Daoy (cell line): ENCODE data around the gene FCRL5. TPM values are rescaled to one million over a fixed set of nuclear protein-coding genes. Genes with fewer than 3 reads are reported as not detected.
"Not testable (repeated sequence)": the region's sequence is repeated elsewhere in the genome, so short reads cannot be mapped to it uniquely, and the experiment has no call there.

ENCODE experiments used
- DNase-seq: peaks from one replicate; pipeline ENCODE4 v3.0.0-alpha.2; 2015; ENCODE audit warnings: low read depth
- total RNA-seq: library from RNA; depleted of rRNA; stranded (reverse); fragments of >200 nt; shearing (Covaris generic); gene quantifications from 2 replicates; pipeline ENCODE4 v1.2.3, GENCODE V29; 2014; rRNA removed

The FCRL5 gene
- total RNA-seq, 1 experiment from 2014 or later: not detected

DNA sequence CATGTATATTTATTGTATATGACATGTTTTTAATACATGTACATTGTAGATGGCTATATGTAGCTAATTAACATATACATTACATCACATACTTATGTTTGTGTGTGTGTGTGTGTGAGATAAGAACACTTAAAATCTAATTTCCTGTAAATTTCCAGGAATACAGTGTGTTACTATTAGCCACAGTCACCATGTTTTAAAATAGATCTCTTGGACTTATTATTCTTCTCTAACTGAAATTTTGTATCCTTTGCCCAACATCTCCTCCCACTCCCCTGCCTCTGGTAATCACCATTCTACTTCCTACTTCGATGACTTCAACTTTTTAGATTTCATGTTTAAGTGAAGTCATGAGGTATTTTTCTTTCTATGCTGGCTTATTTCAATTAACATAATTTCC lies 64.8 kb downstream of the FCRL5 start:
- DNase-seq: no peak

DNA sequence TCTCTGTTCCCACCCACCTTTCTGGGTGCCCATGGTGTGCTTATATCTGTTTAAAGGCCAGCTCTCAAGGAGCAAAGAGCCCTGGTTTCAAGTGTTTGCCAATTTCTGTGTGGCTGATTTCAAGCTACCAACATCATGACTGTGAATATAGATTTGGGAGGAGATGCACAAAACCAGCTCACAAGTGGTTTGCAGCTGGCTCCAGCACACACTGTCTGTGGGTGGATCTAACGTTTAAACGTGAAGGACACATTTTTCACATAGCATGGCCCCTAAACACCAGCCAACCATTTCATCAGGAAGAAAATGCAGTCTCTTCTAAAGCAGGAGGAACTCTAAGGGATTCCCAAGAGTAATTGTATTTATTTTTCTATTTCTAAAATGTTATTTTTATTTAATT lies 65.2 kb downstream of the FCRL5 start:
- no peak for DNase-seq

DNA sequence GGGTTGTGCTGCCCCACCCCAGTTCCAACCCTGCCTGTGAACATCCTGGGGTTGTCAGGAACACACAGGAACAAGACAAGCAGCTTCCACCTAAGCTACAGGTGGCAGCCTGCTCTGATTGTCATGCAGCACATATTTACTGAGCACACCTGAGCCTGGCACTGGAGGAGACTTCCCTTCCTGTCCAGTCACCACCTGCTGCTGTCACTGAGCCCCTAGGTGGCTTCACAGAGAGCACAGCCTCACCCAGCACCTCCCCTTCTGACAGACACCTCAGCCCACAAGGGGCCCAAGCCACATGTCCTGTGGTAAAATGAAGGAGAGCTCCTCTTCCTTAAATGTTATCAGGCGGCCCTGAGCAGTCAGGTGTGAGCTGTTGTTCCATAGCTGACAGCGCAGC lies 65.9 kb downstream of the FCRL5 start:
- DNase-seq: not testable (repeated sequence)

DNA sequence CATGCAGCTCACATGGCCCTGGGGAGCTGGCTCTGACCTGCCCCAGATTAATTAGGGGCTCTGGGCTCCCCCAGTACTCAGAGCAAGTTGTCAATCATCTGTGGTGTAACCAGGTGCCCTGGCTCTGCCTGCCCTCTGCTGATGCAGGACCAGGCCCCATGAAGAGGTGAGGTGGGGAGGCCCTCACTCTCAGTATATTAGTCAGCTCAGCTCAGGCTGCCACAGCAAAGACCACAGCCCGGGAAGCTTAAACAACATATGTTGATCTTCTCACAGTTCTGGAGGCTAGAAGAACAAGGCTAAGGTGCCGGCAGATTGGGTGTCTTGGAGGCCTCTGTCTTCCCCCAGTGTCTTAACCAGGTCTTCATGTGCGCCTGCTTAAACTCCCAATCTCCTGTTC lies 66.5 kb downstream of the FCRL5 start:
- no peak for DNase-seq

DNA sequence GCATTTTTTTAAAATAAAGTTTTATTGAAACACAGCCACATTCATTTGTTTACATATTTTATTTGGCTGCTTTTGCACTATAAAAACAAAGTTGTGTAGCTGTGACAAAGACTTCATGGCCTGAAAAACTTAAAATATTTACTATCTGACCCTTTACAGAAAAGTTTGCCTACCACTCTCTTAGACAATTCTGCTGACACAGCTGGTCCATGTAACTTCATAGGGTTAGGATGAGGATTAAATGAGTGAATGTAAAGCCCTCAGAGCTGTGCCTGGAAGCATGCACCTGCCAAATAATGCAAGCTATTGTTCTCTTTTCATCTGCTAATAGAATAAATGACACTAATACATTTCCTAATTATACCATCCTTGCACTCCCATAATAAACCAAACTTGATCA lies 67.7 kb downstream of the FCRL5 start:
- no peak for DNase-seq

DNA sequence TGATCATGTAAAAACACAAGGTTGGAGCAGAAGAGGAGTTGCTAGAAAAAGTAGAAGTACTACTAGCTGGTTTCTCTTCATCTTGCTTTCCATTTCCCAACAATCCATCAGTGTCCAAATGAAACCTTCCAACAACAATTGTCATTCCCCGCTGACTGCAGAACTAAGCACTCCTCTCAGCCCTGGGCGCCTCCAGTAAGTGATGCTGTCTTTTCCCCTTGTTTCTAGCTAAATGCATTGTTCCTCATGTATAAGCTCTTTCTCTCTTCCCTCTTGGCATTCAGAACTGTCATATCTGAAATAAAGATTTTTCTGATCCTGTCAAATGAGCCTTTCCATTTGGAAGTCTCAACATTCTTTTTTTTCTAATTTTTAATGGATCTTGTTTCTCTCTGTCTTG lies 68.7 kb downstream of the FCRL5 start:
- no peak for DNase-seq

DNA sequence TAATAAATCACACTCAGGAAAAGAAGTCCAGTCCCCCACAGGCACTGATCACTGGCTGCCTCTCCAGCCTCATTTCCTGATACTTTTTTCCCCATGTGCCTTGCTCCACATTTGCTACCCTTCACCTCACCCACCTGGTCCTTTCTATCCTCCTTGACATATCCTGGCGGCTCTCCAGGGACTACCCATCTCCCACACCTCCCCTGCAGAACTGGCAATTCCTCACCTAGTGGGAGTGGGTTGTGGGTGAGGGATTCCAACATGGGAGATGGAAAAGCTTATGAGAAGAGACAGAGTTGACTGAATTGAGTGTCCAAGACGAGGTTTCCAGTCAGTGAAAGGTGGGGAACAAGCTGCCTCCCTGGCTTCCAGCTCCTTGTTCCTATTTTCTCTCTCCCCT lies 69.6 kb downstream of the FCRL5 start:
- DNase-seq: no peak

DNA sequence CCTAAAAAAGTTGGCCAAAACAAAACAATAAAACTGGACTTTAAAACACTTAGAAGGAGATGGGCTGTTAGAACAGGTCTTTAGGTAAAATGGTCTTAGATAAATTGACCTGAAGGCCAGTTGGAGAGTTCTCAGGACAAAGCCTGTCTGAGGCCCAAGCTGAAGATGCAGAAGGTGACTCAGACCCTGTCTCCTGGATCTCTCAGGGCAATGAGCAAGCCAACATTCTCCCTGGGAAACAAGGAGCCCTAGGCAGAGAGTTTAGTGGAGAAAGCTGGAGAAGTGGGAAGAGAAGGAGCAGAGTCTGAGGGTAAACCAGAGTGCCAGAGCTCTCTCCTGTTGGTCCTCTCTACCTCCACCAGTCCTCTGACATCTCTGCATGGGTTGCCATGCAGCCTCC lies 70.1 kb downstream of the FCRL5 start:
- no peak for DNase-seq

DNA sequence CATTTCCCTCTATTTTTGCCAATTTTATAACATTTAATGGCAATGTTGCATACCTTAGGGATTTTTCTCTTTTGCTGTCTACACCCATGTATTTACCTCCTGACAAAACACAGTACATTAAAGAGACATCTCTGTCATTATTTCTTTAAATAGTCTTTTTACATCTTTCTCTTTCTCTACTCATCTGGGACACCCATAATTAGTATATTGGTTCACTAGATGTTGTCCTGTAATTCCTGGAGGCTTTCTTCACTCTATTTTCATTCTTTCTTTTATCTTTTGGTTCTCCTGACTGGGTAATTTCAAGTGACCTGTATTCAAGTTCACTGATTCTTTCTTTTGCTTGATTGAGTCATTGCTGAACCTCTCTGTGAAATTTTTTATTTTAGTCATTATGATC lies 74.3 kb downstream of the FCRL5 start:
- DNase-seq: no peak

DNA sequence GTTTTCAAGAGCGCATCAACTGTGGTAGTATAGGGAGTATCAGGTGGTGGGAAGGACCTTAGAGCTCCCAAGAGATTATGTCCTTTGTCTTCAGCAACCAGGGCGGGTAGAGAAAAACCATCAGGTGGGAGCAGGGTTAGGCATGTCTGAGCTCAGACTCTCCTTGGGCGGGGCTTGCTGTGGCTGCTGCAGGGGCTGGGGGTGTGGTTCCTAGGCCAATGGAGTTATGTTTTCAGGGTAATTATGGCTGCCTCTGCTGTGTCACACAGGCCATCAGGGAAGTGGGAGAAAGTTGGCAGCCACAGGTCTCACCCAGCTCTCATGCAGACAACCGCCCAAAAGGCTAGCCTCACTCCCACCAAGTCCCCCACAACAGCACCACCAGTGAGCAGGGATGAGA lies 74.9 kb downstream of the FCRL5 start:
- DNase-seq: no peak

DNA sequence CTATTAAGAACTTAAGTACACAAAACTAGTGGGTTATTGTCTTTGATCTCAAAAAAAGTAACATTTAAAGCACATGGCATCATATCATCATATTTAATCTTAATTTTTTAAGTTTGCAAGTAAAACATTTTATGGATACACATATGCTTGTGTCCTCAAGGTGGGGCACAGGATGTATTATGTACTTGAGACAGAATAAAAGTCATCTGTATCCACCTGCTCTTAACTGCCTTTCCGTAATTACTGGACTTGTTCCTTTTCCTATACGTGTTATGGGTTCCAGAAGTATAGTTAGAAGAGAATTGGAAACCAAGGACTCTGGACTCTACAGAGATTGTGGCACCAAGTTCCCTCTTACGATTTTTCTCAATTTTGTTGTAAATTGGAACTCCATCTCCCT lies 79.4 kb downstream of the FCRL5 start:
- no peak for DNase-seq

DNA sequence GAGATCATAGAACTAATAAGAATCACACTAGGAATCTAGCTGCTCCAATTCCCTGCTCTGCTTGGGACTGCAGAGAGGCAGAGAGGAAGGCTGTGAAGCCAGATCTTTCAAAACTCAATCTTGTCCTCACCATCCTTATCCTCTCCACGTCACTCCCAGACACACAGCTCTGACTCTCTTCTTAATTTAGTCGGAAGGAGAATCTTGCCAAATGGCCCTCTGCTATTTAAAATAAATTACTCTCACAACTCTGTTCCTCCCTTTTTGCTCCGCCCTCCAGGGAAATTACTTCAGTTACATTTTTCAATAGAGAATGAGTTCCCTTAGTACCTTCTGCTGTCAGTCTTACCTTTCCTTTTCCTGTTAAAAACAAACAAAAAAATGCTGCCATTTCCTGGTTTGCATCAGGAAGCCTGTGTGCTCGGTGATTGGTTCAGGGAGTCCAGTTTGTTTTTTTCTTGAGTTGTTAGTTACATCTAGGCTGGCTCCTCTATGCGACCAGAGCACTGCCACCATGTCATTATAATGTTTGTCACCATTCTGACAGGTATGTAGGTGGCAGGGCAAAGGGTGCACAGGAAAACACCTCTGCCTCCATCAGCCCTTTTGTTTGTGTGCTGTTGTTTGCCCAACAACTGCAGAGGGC lies 80.1 kb downstream of the FCRL5 start:
- DNase-seq: no peak

DNA sequence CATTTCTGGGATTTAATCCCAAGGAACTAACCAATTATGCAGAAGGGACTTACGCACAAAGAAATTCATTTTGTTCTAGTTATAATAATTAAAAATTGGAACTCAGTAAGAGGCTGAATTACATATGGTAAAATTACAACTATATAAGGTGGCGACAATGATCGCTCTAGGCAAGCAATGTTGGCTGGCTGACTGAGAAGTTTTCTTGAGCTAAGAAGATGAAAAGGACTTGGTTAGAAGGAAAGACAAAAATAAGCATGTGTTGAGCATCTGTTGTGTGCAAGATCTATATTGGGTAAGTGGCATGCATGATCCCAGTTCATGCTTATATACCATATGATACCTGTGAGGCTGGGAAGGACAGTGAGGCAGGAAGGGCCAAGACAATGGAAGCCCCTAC lies 80.8 kb downstream of the FCRL5 start:
- DNase-seq: no peak

DNA sequence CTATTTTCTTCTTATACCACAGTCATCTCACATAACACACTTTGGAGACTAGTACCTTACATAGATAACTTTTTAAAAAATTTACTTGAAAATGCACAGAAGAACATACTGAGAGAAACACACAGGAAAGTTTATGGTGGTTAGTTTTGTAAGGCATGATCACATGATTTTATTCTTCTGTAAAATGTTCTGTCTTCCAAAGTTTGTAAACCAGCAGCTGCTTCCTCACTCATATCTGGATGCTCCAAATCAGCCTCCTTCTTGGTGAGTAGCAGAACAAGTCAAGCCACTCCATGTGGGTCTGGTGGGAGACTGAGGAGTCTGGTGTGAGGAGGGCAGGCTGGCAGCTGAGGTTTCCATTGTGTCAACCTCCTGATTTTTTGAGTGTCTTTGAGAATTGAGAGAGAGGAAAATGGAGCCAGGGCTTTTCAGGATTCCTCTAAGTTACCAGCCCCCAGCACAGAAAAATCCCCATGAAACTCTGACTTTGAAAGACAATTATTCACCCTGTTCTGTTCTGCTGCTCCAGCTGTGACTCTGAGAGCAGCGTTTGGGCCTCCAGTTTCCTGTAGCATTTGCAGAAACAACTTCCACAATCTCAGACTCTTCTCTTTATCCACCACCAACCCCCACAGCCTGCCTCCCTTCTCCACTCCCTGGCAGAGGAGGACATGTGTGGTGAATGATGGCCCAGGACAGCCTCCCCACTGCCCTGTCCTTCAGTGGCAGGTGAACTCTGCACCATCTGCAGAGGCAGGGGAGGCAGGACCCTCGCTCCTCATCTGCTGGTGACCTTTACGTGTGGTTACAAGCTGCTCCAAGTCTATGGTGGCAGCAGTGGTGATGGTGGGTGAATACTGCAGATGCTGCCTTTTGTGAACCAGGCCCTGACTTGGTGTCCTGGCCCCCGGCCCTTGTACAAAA lies 82.3 kb downstream of the FCRL5 start:
- no peak for DNase-seq

DNA sequence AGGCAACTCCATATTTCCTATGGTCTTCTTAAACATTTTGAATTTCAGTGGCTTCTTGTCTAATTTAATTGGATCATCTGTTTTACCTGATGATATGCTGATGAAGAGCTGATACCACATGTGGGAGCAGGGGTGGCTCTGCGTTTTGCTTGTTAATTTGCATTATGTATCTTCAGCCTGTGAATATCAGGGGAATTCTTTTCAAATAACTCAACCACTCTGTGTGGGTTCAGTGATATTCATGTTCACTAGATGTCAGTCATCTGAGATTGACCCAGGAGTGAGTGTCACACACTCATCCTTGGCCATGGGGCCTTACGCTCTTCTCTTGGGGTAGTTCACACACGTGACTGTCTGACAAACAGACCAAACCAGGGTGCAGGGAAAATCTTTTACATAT lies 83.0 kb downstream of the FCRL5 start:
- DNase-seq: no peak

DNA sequence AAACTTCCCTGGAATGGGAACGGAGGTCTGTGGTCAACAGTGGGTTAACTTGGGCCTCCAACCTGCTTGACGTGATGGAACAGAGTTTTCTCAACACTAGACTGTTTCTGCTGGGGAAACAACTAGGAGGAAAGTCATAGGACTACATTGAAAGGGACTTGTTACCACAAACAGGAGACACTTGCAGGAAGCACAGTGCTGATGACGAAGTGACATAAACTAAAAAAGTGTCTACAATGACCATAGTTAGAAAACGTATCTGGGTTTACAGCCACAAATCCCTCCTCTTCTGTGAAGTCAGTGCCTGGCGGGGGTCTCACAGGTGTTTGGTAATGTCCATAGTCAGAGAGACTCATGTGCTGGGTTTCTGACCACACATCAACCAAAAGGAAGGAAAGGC lies 86.3 kb downstream of the FCRL5 start:
- DNase-seq: no peak

Other genes starting within 250 kb of the FCRL5 start
- not detected in 2 replicates for gene FCRL4, start 45.6 kb upstream of the FCRL5 start, total RNA-seq
- not detected in 2 replicates for gene FCRL3, start 148.3 kb upstream of the FCRL5 start, total RNA-seq
- gene FCRL2, start 224.6 kb upstream of the FCRL5 start, total RNA-seq: not detected in 2 replicates